Endothelial cell of umbilical vein (primary cell): ENCODE data around the gene CYP11A1. TPM values are rescaled to one million over a fixed set of nuclear protein-coding genes. Genes with fewer than 3 reads are reported as not detected.

Experiments used
- BruUV-seq: library from RNA; stranded (reverse); fragments of 400-500 nt; replicated peaks from 2 replicates; lab custom pipeline; 2021; lab: Mats Ljungman, UMichigan
- CTCF ChIA-PET: fragments of 300-600, 350-600 bp; sonication (Branson Sonifier 250); formaldehyde crosslinking; loops from one replicate; lab custom pipeline; 2021; ENCODE audit warnings: antibody characterized with exemption, inconsistent platforms; lab: Charles Lee
- POLR2A ChIA-PET: fragments of 300-600, 350-600 bp; sonication (Branson Sonifier 250); formaldehyde crosslinking; loops from one replicate; lab custom pipeline; 2021; ENCODE audit warnings: antibody characterized with exemption, inconsistent platforms; lab: Charles Lee
- DNase-seq: peaks from one replicate; pipeline ENCODE4 v3.0.0-alpha.2; 2011; ENCODE audit warnings: low read depth, low spot score
- FAIRE-seq: peaks from 2 replicates; lab custom pipeline; 2011; peaks lifted over from hg19 to GRCh38; lab: Jason Lieb, UNC
- H2AFZ ChIP-seq: 2 replicates; pipeline ENCODE4 v1.6.0; 2012; ENCODE audit warnings: low read depth, low read length, control low read depth, inconsistent platforms
- H3K27ac ChIP-seq: 2 replicates; pipeline ENCODE4 v1.5.1; 2011; ENCODE audit warnings: low read depth, mild to moderate bottlenecking, control low read depth, low read length, moderate library complexity; ENCODE audit not compliant: insufficient read depth
- H3K27me3 ChIP-seq, 2 experiments: 2 replicates each; pipeline versions ENCODE4 v1.6.0 to v1.6.1; 2011; ENCODE audit warnings: low read length in 2 of 2, mixed read lengths in 1 of 2; ENCODE audit not compliant: control insufficient read depth in 2 of 2, insufficient read depth in 2 of 2
- H3K36me3 ChIP-seq, 2 experiments: 2 replicates in 1 of 2; 3 replicates in 1 of 2; pipeline ENCODE4 v1.5.1; 2011; ENCODE audit warnings: low read length in 2 of 2, mild to moderate bottlenecking in 1 of 2, moderate library complexity in 1 of 2; ENCODE audit not compliant: control insufficient read depth in 2 of 2, insufficient read depth in 2 of 2; ENCODE audit errors: extremely low read depth in 1 of 2
- H3K4me1 ChIP-seq: 3 replicates; pipeline ENCODE4 v1.5.1; 2011; ENCODE audit warnings: mild to moderate bottlenecking, low read length; ENCODE audit not compliant: control insufficient read depth, insufficient read depth; ENCODE audit errors: extremely low read depth
- H3K4me2 ChIP-seq: 2 replicates; pipeline ENCODE4 v1.6.1; 2011; ENCODE audit warnings: low read length, control low read depth, mixed read lengths; ENCODE audit not compliant: insufficient read depth
- H3K4me3 ChIP-seq, 3 experiments: fragments of 200-600 bp in 1 of 3; sonication (generic), shearing (Covaris generic) in 1 of 3; replicated peaks in 1 of 3; 2 replicates each; pipeline ENCODE4 v1.5.1; 2011 to 2016; ENCODE audit warnings: control low read depth in 3 of 3, low read length in 3 of 3, mild to moderate bottlenecking in 2 of 3, inconsistent platforms in 1 of 3, low read depth in 1 of 3, moderate library complexity in 1 of 3; ENCODE audit not compliant: insufficient read depth in 1 of 3
- H3K79me2 ChIP-seq: 2 replicates; pipeline ENCODE4 v1.6.0; 2012; ENCODE audit warnings: low read length, inconsistent platforms; ENCODE audit not compliant: control insufficient read depth, insufficient read depth
- H3K9ac ChIP-seq: replicated peaks from 2 replicates; pipeline ENCODE3; 2011; ENCODE audit warnings: low read length, control low read depth; ENCODE audit not compliant: insufficient read depth; ENCODE audit errors: extremely low read depth
- H3K9me1 ChIP-seq: replicated peaks from 3 replicates; pipeline ENCODE4 v1.6.0; 2011; ENCODE audit warnings: mild to moderate bottlenecking, low read length; ENCODE audit not compliant: control insufficient read depth, insufficient read depth; ENCODE audit errors: extremely low read depth
- H3K9me3 ChIP-seq: replicated peaks from 2 replicates; pipeline ENCODE4 v1.5.1; 2012; ENCODE audit warnings: low read length, inconsistent platforms; ENCODE audit not compliant: control insufficient read depth, insufficient read depth
- H4K20me1 ChIP-seq: replicated peaks from 2 replicates; pipeline ENCODE3; 2011; ENCODE audit warnings: mild to moderate bottlenecking, low read length; ENCODE audit not compliant: control insufficient read depth, insufficient read depth; ENCODE audit errors: extremely low read depth
- EZH2 ChIP-seq: IDR thresholded peaks from 2 replicates; pipeline ENCODE4 v1.6.1; 2012; ENCODE audit warnings: borderline replicate concordance, low read depth, mild to moderate bottlenecking, moderate library complexity, low read length, inconsistent platforms; ENCODE audit not compliant: severe bottlenecking
- FOS ChIP-seq: IDR thresholded peaks from 2 replicates; pipeline ENCODE4 v1.6.1; 2011; ENCODE audit warnings: mild to moderate bottlenecking, low read length, moderate library complexity, borderline replicate concordance; ENCODE audit not compliant: insufficient read depth
- GATA2 ChIP-seq: IDR thresholded peaks from 2 replicates; pipeline ENCODE4 v1.7.0; 2011; ENCODE audit warnings: low read depth, mild to moderate bottlenecking, moderate library complexity, mixed read lengths, low read length; ENCODE audit not compliant: insufficient read length, insufficient read depth
- JUN ChIP-seq: IDR thresholded peaks from 2 replicates; pipeline ENCODE4 v1.6.1; 2011; ENCODE audit warnings: borderline replicate concordance, low read depth; ENCODE audit not compliant: insufficient read length, insufficient read depth
- MYC ChIP-seq: IDR thresholded peaks from one replicate; pipeline ENCODE4 v1.6.1; 2011; ENCODE audit warnings: mild to moderate bottlenecking, low read depth, low read length
- POLR2A ChIP-seq: IDR thresholded peaks from 2 replicates; pipeline ENCODE4 v1.6.1; 2012; ENCODE audit warnings: low read depth, mild to moderate bottlenecking, control low read depth, low read length
- POLR2AphosphoS5 ChIP-seq: IDR thresholded peaks from 2 replicates; pipeline ENCODE4 v1.6.1; 2012; ENCODE audit warnings: low read depth, mild to moderate bottlenecking, control low read depth, low read length, moderate library complexity; ENCODE audit not compliant: insufficient read depth
- dilution Hi-C: fragments of 300-500 bp; cut with MboI; formaldehyde crosslinking; loops from one replicate; pipeline ENCODE4 v1.15.0; 2019; ENCODE audit warnings: low sequenced_read_pairs; ENCODE audit not compliant: extremely low pct_ligation_motif_present
- intact Hi-C: fragments of 100-400 bp; cut with micrococcal nuclease; formaldehyde crosslinking; loops from one replicate; pipeline ENCODE4 v1.10.0; 2022
- polyA plus RNA-seq, 4 experiments: library from polyadenylated mRNA; depleted of rRNA in 3 of 4; stranded (reverse) in 3 of 4; unstranded in 1 of 4; fragments of >200 nt; gene quantifications; 2 replicates each; pipeline versions ENCODE4 v1.2.1 to v1.2.3, GENCODE V29; 2011 to 2012; ENCODE audit warnings: missing spikeins in 1 of 4
- total RNA-seq: library from RNA; stranded (reverse); gene quantifications from 2 replicates; pipeline ENCODE4 v1.2.3, GENCODE V29; 2021
- TF ChIP-seq, protein P1 (sequence below), 2 donors: IDR thresholded peaks; 1 replicate in 1 of 2; 2 replicates in 1 of 2; pipeline ENCODE4 v1.5.1; 2011; ENCODE audit warnings: low read length in 2 of 2, mild to moderate bottlenecking in 2 of 2, moderate library complexity in 2 of 2, control low read depth in 1 of 2, inconsistent platforms in 1 of 2, low read depth in 1 of 2; ENCODE audit not compliant: insufficient read depth in 1 of 2; ENCODE audit errors: extremely low read depth in 1 of 2
- TF ChIP-seq, protein P2 (sequence below): IDR thresholded peaks from 2 replicates; pipeline ENCODE4 v1.6.1; 2011; ENCODE audit not compliant: insufficient read depth, insufficient read length

CYP11A1 gene
- total and polyA plus RNA-seq, 2 donors (not counting 3 experiments of a cell fraction or from before 2014, with no cell fraction given) = 0.08 TPM; not detected in 1

DNA sequence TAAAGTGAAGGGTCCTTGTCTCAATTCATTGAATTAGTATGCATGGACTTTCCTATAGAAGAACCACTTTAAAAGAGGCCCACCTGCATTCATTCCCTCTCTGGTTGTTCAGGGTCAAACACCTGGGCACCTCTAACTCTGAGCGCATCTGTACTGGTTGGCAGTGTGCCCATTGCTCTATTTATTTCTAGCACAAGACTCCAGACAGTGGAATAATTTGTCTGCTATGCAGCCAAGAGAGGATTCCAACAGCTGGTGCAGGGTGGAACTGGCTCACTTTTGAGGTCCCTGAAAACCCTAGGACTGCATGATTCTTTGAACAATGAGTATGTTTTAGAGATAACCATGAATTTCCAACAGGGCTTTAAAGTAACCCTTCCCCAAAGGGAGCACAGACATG lies 73.4 kb downstream of the CYP11A1 start:
- Histone ChIP-seq H3K36me3 (no peaks in the 10 kb centered on the region), H3K27ac (no peak overlapping the region), H3K9ac (no peak overlapping the region)

More for the DNA sequence above, 73.4 kb downstream of the CYP11A1 start:
- Histone ChIP-seq H3K9me1 (no peaks in the 10 kb centered on the region), H3K9me3 (no peaks in the 10 kb centered on the region), H3K79me2 (no peaks in the 10 kb centered on the region), H3K4me3 (no peak overlapping the region), H3K4me1 (peaks cover 4% of the 10 kb centered on the region), H4K20me1 (no peaks in the 10 kb centered on the region), H2AFZ (no peak overlapping the region), H3K27me3 (peaks cover 0 to under 1% of the 10 kb centered on the region in 2 experiments), H3K4me2 (no peak overlapping the region)
- ChIA-PET POLR2A (no interaction called here), CTCF (interaction anchor here (1.2 to 4.4 kb wide), 2 partner anchors 18 to 27 kb away, joined by 3 to 9 read pairs; no protein-coding TSS in a partner anchor)
- dilution Hi-C loops = no loop called here
- BruUV-seq = no TSS peak
- FAIRE-seq (no peak), DNase-seq (no peak)
- TF ChIP-seq GATA2 (no peak), MYC (no peak), FOS (no peak), POLR2A (no peak), POLR2AphosphoS5 (no peak), JUN (no peak), EZH2 (no peak)
- TF ChIP-seq, protein P1, sequence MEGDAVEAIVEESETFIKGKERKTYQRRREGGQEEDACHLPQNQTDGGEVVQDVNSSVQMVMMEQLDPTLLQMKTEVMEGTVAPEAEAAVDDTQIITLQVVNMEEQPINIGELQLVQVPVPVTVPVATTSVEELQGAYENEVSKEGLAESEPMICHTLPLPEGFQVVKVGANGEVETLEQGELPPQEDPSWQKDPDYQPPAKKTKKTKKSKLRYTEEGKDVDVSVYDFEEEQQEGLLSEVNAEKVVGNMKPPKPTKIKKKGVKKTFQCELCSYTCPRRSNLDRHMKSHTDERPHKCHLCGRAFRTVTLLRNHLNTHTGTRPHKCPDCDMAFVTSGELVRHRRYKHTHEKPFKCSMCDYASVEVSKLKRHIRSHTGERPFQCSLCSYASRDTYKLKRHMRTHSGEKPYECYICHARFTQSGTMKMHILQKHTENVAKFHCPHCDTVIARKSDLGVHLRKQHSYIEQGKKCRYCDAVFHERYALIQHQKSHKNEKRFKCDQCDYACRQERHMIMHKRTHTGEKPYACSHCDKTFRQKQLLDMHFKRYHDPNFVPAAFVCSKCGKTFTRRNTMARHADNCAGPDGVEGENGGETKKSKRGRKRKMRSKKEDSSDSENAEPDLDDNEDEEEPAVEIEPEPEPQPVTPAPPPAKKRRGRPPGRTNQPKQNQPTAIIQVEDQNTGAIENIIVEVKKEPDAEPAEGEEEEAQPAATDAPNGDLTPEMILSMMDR (IDR thresholded peaks at IDR 0.05; ENCODE audit: extremely low read depth in 1 of 2, insufficient read depth in 1 of 2, low read depth in 1 of 2, low read length in 2 of 2) = no peak
- TF ChIP-seq, protein P2, sequence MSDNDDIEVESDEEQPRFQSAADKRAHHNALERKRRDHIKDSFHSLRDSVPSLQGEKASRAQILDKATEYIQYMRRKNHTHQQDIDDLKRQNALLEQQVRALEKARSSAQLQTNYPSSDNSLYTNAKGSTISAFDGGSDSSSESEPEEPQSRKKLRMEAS = no peak
- intact Hi-C loops = no loop called here
